SK-N-SH (cell line): Measurements from ENCODE around the gene INF2. TPM values are rescaled to one million over a fixed set of nuclear protein-coding genes. Genes with fewer than 3 reads are reported as not detected.

Source experiments
- CTCF ChIA-PET: fragments of 300-600, 350-600 bp; formaldehyde crosslinking; extraction: SDS; loops from one replicate; lab custom pipeline; 2021; lab: Yijun Ruan, JAX
- POLR2A ChIA-PET: fragments of 350-600 bp; sonication (Branson Sonifier 250); formaldehyde crosslinking; extraction: SDS; loops from one replicate; lab custom pipeline; 2020; ENCODE audit warnings: antibody characterized with exemption, inconsistent platforms; lab: Yijun Ruan, JAX
- DNase-seq: peaks from one replicate; pipeline ENCODE4 v3.0.0; 2012
- H2AFZ ChIP-seq: fragments of 200-600 bp; sonication (generic); 2 replicates; pipeline ENCODE4 v1.8.1; 2016; ENCODE audit warnings: antibody characterized with exemption, mild to moderate bottlenecking, low read depth
- H3F3A ChIP-seq: fragments of 200-600 bp; sonication (generic); replicated peaks from 2 replicates; pipeline ENCODE3; 2016; ENCODE audit warnings: antibody characterized with exemption, mild to moderate bottlenecking; ENCODE audit not compliant: insufficient read depth
- H3K27ac ChIP-seq, 2 experiments: fragments of 200-500 bp in 1 of 2; fragments of 200-600 bp in 1 of 2; sonication (Bioruptor generic) in 1 of 2; sonication (generic), shearing (Covaris generic) in 1 of 2; 2 replicates each; pipeline versions ENCODE4 v1.5.1 to v1.6.1; 2014 to 2016; ENCODE audit warnings: low read depth in 2 of 2, inconsistent platforms in 1 of 2, low read length in 1 of 2, mild to moderate bottlenecking in 1 of 2, mixed read lengths in 1 of 2
- H3K27me3 ChIP-seq: fragments of 200-600 bp; sonication (generic), shearing (Covaris generic); 2 replicates; pipeline ENCODE4 v1.6.1; 2016; ENCODE audit warnings: mixed run types; ENCODE audit not compliant: insufficient read depth
- H3K36me3 ChIP-seq, 2 experiments: fragments of 200-500 bp in 1 of 2; fragments of 200-600 bp in 1 of 2; sonication (Bioruptor generic) in 1 of 2; sonication (generic) in 1 of 2; replicated peaks in 1 of 2; 2 replicates each; pipeline versions ENCODE3 to v1.5.1; 2014 to 2016; ENCODE audit warnings: low read length in 1 of 2, mild to moderate bottlenecking in 1 of 2; ENCODE audit not compliant: insufficient read depth in 2 of 2, control insufficient read depth in 1 of 2
- H3K4me1 ChIP-seq, 2 experiments: fragments of 200-500 bp in 1 of 2; fragments of 200-600 bp in 1 of 2; sonication (Bioruptor generic) in 1 of 2; sonication (generic), shearing (Covaris generic) in 1 of 2; 2 replicates each; pipeline versions ENCODE4 v1.5.1 to v1.6.1; 2014 to 2016; ENCODE audit warnings: low read depth in 1 of 2, low read length in 1 of 2, mixed run types in 1 of 2; ENCODE audit not compliant: insufficient read depth in 2 of 2, control insufficient read depth in 1 of 2
- H3K4me2 ChIP-seq: fragments of 200-600 bp; sonication (generic), shearing (Covaris generic); 2 replicates; pipeline ENCODE4 v1.6.1; 2017; ENCODE audit warnings: mixed run types
- H3K4me3 ChIP-seq, 2 experiments: fragments of 200-500 bp in 1 of 2; fragments of 200-600 bp in 1 of 2; sonication (Bioruptor generic) in 1 of 2; sonication (generic), shearing (Covaris generic) in 1 of 2; 2 replicates each; pipeline versions ENCODE4 v1.5.1 to v1.8.1; 2014 to 2016; ENCODE audit warnings: low read depth in 2 of 2, inconsistent platforms in 1 of 2, low read length in 1 of 2, mild to moderate bottlenecking in 1 of 2, mixed read lengths in 1 of 2, moderate library complexity in 1 of 2
- H3K79me2 ChIP-seq: fragments of 200-600 bp; sonication (generic); 2 replicates; pipeline ENCODE4 v1.8.1; 2017; ENCODE audit warnings: mild to moderate bottlenecking; ENCODE audit not compliant: insufficient read depth
- H3K9ac ChIP-seq: fragments of 200-600 bp; sonication (generic); 2 replicates; pipeline ENCODE4 v1.6.1; 2017; ENCODE audit warnings: mixed run types
- H3K9me2 ChIP-seq: fragments of 200-600 bp; sonication (generic); 2 replicates; pipeline ENCODE4 v1.6.1; 2017; ENCODE audit warnings: mixed run types
- H3K9me3 ChIP-seq: fragments of 200-600 bp; sonication (generic); 2 replicates; pipeline ENCODE4 v1.6.1; 2017; ENCODE audit warnings: mixed run types, mild to moderate bottlenecking, moderate library complexity
- H4K20me1 ChIP-seq: fragments of 200-600 bp; sonication (generic); 2 replicates; pipeline ENCODE4 v1.6.1; 2017; ENCODE audit warnings: mild to moderate bottlenecking, mixed run types; ENCODE audit not compliant: insufficient read depth
- EP300 ChIP-seq, 2 experiments: IDR thresholded peaks; 2 replicates each; pipeline versions ENCODE4 v1.4.0 to v1.6.1; 2012; ENCODE audit warnings: borderline replicate concordance in 1 of 2, low read depth in 1 of 2, low read length in 1 of 2
- EZH2phosphoT487 ChIP-seq: fragments of 200-600 bp; sonication (generic); IDR thresholded peaks from 2 replicates; pipeline ENCODE4 v1.6.1; 2017; ENCODE audit warnings: low read depth, mixed run types, mild to moderate bottlenecking, antibody characterized with exemption, moderate library complexity, borderline replicate concordance
- FOXJ3 ChIP-seq: sonication (generic); formaldehyde crosslinking; IDR thresholded peaks from 2 replicates; pipeline ENCODE4 v1.5.1; 2020; ENCODE audit warnings: mild to moderate bottlenecking, missing genetic modification reagents
- FOXM1 ChIP-seq: IDR thresholded peaks from 2 replicates; pipeline ENCODE4 v1.4.0; 2012; ENCODE audit warnings: low read depth, mild to moderate bottlenecking
- GABPA ChIP-seq: IDR thresholded peaks from 2 replicates; pipeline ENCODE4 v1.4.0; 2012; ENCODE audit warnings: low read depth, mild to moderate bottlenecking
- GATA2 ChIP-seq: sonication (generic); formaldehyde crosslinking; IDR thresholded peaks from 2 replicates; pipeline ENCODE4 v1.5.0; 2020; ENCODE audit warnings: mild to moderate bottlenecking, missing genetic modification reagents
- JUND ChIP-seq: IDR thresholded peaks from 2 replicates; pipeline ENCODE4 v1.4.0; 2012
- NFIC ChIP-seq: IDR thresholded peaks from 2 replicates; pipeline ENCODE4 v1.4.0; 2012; ENCODE audit warnings: borderline replicate concordance
- NRF1 ChIP-seq: IDR thresholded peaks from 2 replicates; pipeline ENCODE4 v1.6.1; 2012; ENCODE audit warnings: low read depth, mild to moderate bottlenecking, low read length
- RXRA ChIP-seq: IDR thresholded peaks from 2 replicates; pipeline ENCODE4 v1.4.0; 2012; ENCODE audit warnings: low read depth, mild to moderate bottlenecking, borderline replicate concordance
- SIN3A ChIP-seq: IDR thresholded peaks from 2 replicates; pipeline ENCODE4 v1.6.1; 2012; ENCODE audit warnings: low read depth, mild to moderate bottlenecking, low read length, moderate library complexity, borderline replicate concordance
- TAF1 ChIP-seq: IDR thresholded peaks from 2 replicates; pipeline ENCODE4 v1.6.1; 2012; ENCODE audit warnings: low read depth, mild to moderate bottlenecking, low read length, moderate library complexity, borderline replicate concordance
- YY1 ChIP-seq: IDR thresholded peaks from 2 replicates; pipeline ENCODE4 v1.4.0; 2012; ENCODE audit warnings: low read depth, mild to moderate bottlenecking
- WGBS: methylation state at CpG from one replicate; pipeline ENCODE4 v1.1.6; 2017; ENCODE audit warnings: low lambda C conversion rate; 5-methylcytosine and 5-hydroxymethylcytosine counted together
- polyA plus RNA-seq, 3 experiments: library from polyadenylated mRNA; depleted of rRNA; stranded (reverse); fragments of >200 nt; gene quantifications; 2 replicates each; pipeline ENCODE4 v1.2.3, GENCODE V29; 2012
- TF ChIP-seq, protein P1 (sequence below): IDR thresholded peaks from 2 replicates; pipeline ENCODE4; 2012
- TF ChIP-seq, protein P2 (sequence below): fragments of 150-350 bp; IDR thresholded peaks from 2 replicates; pipeline ENCODE4 v1.6.1; 2017; ENCODE audit warnings: antibody characterized with exemption, low read length, low read depth, borderline replicate concordance
- TF ChIP-seq, protein P3 (sequence below): IDR thresholded peaks from 2 replicates; pipeline ENCODE4 v1.4.0; 2012; ENCODE audit warnings: low read depth, borderline replicate concordance
- TF ChIP-seq, protein P4 (sequence below): fragments of 150-350 bp; IDR thresholded peaks from 2 replicates; pipeline ENCODE4 v1.6.1; 2016; ENCODE audit warnings: mild to moderate bottlenecking, low read depth, low read length

The INF2 gene
- polyA plus RNA-seq, 1 of the 3 experiments (the other 2 are of a cell fraction) = 32.5 TPM

DNA sequence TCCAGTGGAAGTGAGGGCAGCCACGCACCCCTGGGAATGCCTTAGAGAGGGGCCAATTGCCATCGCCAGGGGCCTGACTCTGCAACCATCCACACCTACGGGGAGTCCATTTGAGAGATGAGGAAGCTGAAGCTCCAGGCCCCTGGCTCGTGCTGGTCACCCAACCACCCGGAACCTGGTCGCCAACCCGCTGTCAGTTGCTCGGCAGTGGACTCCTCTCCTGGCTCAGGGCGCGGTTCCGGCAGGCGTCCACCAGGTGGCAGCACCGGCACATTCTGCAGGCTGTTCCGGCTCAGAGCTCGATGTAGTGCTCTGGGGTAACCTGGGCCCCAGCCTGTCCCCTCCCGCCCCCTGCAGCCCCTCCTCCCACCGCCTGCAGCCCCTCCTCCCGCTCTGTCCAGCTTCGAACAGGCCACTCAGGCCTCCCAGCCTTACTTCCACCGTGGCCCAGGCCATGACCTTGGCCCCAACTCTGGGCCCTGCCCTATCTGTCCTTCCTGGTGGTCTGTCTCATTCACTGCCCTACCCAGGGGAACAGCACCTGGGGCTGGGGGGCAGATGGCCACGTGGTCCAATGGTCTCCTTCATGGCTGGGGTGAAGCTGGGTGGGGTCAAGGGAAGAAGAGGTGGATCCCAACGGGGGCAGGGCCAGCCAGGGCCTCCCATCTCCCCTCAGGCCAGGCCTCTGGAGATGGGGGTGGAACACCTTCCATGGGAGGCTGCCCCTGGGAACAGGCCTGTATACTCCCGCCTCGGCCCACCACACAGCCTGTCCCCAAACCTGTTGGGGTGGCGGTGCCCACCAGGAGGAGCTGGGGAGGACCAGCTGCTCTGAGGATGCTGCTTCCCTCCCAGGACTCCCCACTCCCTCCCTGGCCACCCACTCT lies 79.3 kb downstream of the INF2 start (continued):
- TF ChIP-seq, protein P1, sequence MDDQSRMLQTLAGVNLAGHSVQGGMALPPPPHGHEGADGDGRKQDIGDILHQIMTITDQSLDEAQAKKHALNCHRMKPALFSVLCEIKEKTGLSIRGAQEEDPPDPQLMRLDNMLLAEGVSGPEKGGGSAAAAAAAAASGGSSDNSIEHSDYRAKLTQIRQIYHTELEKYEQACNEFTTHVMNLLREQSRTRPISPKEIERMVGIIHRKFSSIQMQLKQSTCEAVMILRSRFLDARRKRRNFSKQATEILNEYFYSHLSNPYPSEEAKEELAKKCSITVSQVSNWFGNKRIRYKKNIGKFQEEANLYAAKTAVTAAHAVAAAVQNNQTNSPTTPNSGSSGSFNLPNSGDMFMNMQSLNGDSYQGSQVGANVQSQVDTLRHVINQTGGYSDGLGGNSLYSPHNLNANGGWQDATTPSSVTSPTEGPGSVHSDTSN = no peak
- TF ChIP-seq RXRA = no peak

DNA sequence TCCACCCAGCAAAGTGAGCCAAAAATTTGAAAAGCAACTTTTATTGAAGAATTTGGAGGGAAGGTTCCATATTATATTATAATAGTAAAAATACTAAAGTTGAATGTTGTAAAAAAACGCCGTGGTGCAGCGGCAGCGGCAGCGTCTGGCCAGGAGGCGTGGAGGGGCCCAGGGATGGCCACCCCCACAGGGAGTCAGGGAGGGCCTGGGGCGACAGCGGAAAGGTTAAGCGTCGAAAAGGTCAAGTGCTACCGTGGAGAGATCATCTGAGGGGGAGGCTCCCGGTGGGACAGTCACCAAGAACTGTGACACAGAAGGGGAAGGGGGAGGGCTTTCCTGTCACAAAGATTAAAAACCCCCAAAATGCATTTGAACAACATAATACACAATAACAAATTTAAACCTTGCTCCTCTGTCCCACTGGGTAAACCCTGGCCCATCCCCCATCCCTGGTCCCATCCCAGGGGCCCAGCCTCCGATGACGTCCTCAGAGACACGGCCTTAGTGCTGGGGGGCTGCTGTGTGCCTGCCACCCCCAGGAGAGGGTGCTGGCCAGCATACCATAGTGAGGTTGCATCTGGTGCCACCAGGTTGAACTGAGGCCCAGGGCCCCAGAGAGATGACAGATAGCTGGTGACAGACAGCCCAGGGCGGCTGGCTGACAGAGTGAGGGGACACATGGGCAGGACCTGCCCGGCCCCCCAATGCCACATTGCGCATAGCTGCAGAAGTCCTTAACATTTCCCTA lies 80.1 kb downstream of the INF2 start:
- TF ChIP-seq FOXM1 (no peak), GABPA (no peak), NRF1 (no peak), RXRA (no peak), EP300 (IDR thresholded peaks at IDR 0.05; ENCODE audit: borderline replicate concordance in 1 of 2, low read depth in 1 of 2, low read length in 1 of 2) (no peak), TAF1 (no peak), NFIC (no peak), FOXJ3 (CRISPR knock-in tag) (no peak), YY1 (no peak), GATA2 (CRISPR knock-in tag) (no peak), JUND (no peak), SIN3A (no peak), EZH2phosphoT487 (no peak)
- TF ChIP-seq, protein P2, sequence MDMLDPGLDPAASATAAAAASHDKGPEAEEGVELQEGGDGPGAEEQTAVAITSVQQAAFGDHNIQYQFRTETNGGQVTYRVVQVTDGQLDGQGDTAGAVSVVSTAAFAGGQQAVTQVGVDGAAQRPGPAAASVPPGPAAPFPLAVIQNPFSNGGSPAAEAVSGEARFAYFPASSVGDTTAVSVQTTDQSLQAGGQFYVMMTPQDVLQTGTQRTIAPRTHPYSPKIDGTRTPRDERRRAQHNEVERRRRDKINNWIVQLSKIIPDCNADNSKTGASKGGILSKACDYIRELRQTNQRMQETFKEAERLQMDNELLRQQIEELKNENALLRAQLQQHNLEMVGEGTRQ = no peak
- TF ChIP-seq, protein P3, sequence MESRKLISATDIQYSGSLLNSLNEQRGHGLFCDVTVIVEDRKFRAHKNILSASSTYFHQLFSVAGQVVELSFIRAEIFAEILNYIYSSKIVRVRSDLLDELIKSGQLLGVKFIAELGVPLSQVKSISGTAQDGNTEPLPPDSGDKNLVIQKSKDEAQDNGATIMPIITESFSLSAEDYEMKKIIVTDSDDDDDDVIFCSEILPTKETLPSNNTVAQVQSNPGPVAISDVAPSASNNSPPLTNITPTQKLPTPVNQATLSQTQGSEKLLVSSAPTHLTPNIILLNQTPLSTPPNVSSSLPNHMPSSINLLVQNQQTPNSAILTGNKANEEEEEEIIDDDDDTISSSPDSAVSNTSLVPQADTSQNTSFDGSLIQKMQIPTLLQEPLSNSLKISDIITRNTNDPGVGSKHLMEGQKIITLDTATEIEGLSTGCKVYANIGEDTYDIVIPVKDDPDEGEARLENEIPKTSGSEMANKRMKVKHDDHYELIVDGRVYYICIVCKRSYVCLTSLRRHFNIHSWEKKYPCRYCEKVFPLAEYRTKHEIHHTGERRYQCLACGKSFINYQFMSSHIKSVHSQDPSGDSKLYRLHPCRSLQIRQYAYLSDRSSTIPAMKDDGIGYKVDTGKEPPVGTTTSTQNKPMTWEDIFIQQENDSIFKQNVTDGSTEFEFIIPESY = no peak
- TF ChIP-seq, protein P4, sequence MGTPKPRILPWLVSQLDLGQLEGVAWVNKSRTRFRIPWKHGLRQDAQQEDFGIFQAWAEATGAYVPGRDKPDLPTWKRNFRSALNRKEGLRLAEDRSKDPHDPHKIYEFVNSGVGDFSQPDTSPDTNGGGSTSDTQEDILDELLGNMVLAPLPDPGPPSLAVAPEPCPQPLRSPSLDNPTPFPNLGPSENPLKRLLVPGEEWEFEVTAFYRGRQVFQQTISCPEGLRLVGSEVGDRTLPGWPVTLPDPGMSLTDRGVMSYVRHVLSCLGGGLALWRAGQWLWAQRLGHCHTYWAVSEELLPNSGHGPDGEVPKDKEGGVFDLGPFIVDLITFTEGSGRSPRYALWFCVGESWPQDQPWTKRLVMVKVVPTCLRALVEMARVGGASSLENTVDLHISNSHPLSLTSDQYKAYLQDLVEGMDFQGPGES = no peak
- TF ChIP-seq, all 33 proteins: peak for 0
- H3K4me1 ChIP-seq = peaks cover 0 to 7% of the 10 kb centered on the region in 2 experiments; a peak in 1 of 4 replicates

More for the DNA sequence above, 80.1 kb downstream of the INF2 start:
- Histone ChIP-seq H3K27ac (no peak overlapping the region; a peak in 1 of 4 replicates), H3K4me2 (no peak overlapping the region), H3K9me3 (no peaks in the 10 kb centered on the region), H3K4me3 (no peak overlapping the region), H3K79me2 (no peaks in the 10 kb centered on the region), H4K20me1 (no peaks in the 10 kb centered on the region), H3K9ac (no peak overlapping the region), H3K27me3 (no peaks in the 10 kb centered on the region), H3F3A (peaks cover 32% of the 10 kb centered on the region), H3K9me2 (no peaks in the 10 kb centered on the region), H3K36me3 (peaks cover 8 to 34% of the 10 kb centered on the region in 2 experiments), H2AFZ (no peak overlapping the region)
- WGBS = 88% methylated on average over 18 of the region's 18 CpGs
- ChIA-PET POLR2A (interaction anchor here (0.7 to 1.1 kb wide), 4 partner anchors 17 to 216 kb away, joined by 3 to 5 read pairs (median 3); partner anchors contain the start of genes CLBA1 and SIVA1), CTCF (interaction anchor here (0.9 to 6.5 kb wide), 26 partner anchors 8 to 249 kb away, joined by 3 to 85 read pairs (median 8); partner anchors contain the start of genes AKT1, CEP170B, SIVA1 and ZBTB42)
- peak; percentile 31 for DNase-seq
